ENCODE measurements around the gene RREB1. TPM values are rescaled to one million over a fixed set of nuclear protein-coding genes. Genes with fewer than 3 reads are reported as not detected.

RREB1 gene
- total RNA-seq, 1 experiment from 2014 or later = 38.4 TPM

GRCh38 chr6:7295916-7296315, 188.2 kb downstream of the RREB1 start:
- H3K4me3 Mint-ChIP-seq (ENCODE audit: low read depth, unreplicated experiment) = no peak overlapping the region
- peaks cover 29% of the 10 kb centered on the region for H3K36me3 Mint-ChIP-seq (ENCODE audit: insufficient read depth, unreplicated experiment)
- no peak overlapping the region for H3K27ac Mint-ChIP-seq (ENCODE audit: unreplicated experiment)
- no peak for DNase-seq
- BruUV-seq (replicated peaks) = no TSS peak
- no peaks in the 10 kb centered on the region for H3K27me3 Mint-ChIP-seq (ENCODE audit: unreplicated experiment)
- TF ChIP-seq, protein P1, sequence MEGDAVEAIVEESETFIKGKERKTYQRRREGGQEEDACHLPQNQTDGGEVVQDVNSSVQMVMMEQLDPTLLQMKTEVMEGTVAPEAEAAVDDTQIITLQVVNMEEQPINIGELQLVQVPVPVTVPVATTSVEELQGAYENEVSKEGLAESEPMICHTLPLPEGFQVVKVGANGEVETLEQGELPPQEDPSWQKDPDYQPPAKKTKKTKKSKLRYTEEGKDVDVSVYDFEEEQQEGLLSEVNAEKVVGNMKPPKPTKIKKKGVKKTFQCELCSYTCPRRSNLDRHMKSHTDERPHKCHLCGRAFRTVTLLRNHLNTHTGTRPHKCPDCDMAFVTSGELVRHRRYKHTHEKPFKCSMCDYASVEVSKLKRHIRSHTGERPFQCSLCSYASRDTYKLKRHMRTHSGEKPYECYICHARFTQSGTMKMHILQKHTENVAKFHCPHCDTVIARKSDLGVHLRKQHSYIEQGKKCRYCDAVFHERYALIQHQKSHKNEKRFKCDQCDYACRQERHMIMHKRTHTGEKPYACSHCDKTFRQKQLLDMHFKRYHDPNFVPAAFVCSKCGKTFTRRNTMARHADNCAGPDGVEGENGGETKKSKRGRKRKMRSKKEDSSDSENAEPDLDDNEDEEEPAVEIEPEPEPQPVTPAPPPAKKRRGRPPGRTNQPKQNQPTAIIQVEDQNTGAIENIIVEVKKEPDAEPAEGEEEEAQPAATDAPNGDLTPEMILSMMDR (IDR thresholded peaks at IDR 0.05; ENCODE audit: unreplicated experiment) = no peak
- H3K9me3 Mint-ChIP-seq (ENCODE audit: low read depth, unreplicated experiment) = no peaks in the 10 kb centered on the region
- CTCF ChIA-PET = no interaction called here
- intact Hi-C loops (cut with micrococcal nuclease; ENCODE audit: unreplicated experiment) = loop anchor here (10.0 kb wide), 1 partner anchor 99 kb away; no protein-coding TSS in a partner anchor
- no peaks in the 10 kb centered on the region for H3K4me1 Mint-ChIP-seq (ENCODE audit: low read depth, unreplicated experiment)

DNA sequence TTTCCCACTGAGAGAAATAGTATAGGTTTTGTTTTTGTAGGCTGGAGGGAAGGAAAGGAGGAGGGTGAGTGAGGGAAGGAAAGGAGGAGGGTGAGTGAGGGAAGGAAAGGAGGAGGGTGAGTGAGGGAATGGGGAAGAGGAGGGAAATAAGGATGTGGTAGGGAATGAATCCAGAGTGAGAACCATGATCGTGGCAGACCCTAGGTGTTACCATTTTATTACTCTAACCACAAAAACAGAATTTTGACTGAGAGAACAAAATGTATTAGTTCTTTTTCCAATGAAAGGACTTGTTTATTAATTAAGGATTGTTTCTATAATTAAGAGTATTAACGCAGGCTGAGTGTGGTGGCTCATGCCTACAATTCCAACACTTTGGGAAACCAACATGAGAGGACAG, 188.8 kb downstream of the RREB1 start:
- H3K4me3 Mint-ChIP-seq (ENCODE audit: low read depth, unreplicated experiment) = no peak overlapping the region

GRCh38 chr6:7298113-7298512, 190.4 kb downstream of the RREB1 start:
- no peaks in the 10 kb centered on the region for H3K27me3 Mint-ChIP-seq (ENCODE audit: unreplicated experiment)
- no peak for DNase-seq
- intact Hi-C loops (cut with micrococcal nuclease; ENCODE audit: unreplicated experiment) = loop anchor here (10.0 kb wide), 1 partner anchor 97 kb away; no protein-coding TSS in a partner anchor
- CTCF ChIA-PET = no interaction called here
- BruUV-seq (replicated peaks) = no TSS peak
- TF ChIP-seq, protein P1 (IDR thresholded peaks at IDR 0.05; ENCODE audit: unreplicated experiment) = no peak
- no peak overlapping the region for H3K27ac Mint-ChIP-seq (ENCODE audit: unreplicated experiment)
- no peaks in the 10 kb centered on the region for H3K9me3 Mint-ChIP-seq (ENCODE audit: low read depth, unreplicated experiment)
- H3K4me1 Mint-ChIP-seq (ENCODE audit: low read depth, unreplicated experiment) = no peaks in the 10 kb centered on the region
- H3K36me3 Mint-ChIP-seq (ENCODE audit: insufficient read depth, unreplicated experiment) = peaks cover 33% of the 10 kb centered on the region
- H3K4me3 Mint-ChIP-seq (ENCODE audit: low read depth, unreplicated experiment) = no peak overlapping the region

More for the DNA sequence above, 188.8 kb downstream of the RREB1 start:
- DNase-seq = no peak
- TF ChIP-seq, protein P1 (IDR thresholded peaks at IDR 0.05; ENCODE audit: unreplicated experiment) = no peak
- peaks cover 36% of the 10 kb centered on the region for H3K36me3 Mint-ChIP-seq (ENCODE audit: insufficient read depth, unreplicated experiment)
- H3K27ac Mint-ChIP-seq (ENCODE audit: unreplicated experiment) = no peak overlapping the region
- CTCF ChIA-PET = no interaction called here
- no peaks in the 10 kb centered on the region for H3K9me3 Mint-ChIP-seq (ENCODE audit: low read depth, unreplicated experiment)
- H3K4me1 Mint-ChIP-seq (ENCODE audit: low read depth, unreplicated experiment) = no peaks in the 10 kb centered on the region
- no peaks in the 10 kb centered on the region for H3K27me3 Mint-ChIP-seq (ENCODE audit: unreplicated experiment)
- intact Hi-C loops (cut with micrococcal nuclease; ENCODE audit: unreplicated experiment) = loop anchor here (10.0 kb wide), 1 partner anchor 98 kb away; no protein-coding TSS in a partner anchor
- no TSS peak for BruUV-seq (replicated peaks)

- H3K4me1 Mint-ChIP-seq (ENCODE audit: low read depth, unreplicated experiment) = peaks cover 10% of the 10 kb centered on the region
- intact Hi-C loops (cut with micrococcal nuclease; ENCODE audit: unreplicated experiment) = no loop called here
- DNase-seq = no peak
- TF ChIP-seq, protein P1 (IDR thresholded peaks at IDR 0.05; ENCODE audit: unreplicated experiment) = no peak
- no TSS peak for BruUV-seq (replicated peaks)
- H3K27ac Mint-ChIP-seq (ENCODE audit: unreplicated experiment) = no peak overlapping the region
- CTCF ChIA-PET = no interaction called here
- H3K27me3 Mint-ChIP-seq (ENCODE audit: unreplicated experiment) = no peaks in the 10 kb centered on the region
- no peak overlapping the region for H3K4me3 Mint-ChIP-seq (ENCODE audit: low read depth, unreplicated experiment)
- no peaks in the 10 kb centered on the region for H3K9me3 Mint-ChIP-seq (ENCODE audit: low read depth, unreplicated experiment)
- H3K36me3 Mint-ChIP-seq (ENCODE audit: insufficient read depth, unreplicated experiment) = peaks cover 49% of the 10 kb centered on the region
Measured at GRCh38 chr6:7300926-7301325, 193.2 kb downstream of the RREB1 start.

Other genes starting within 250 kb of the RREB1 start
- 96.2 and 115 TPM in 2 replicates for gene SSR1, start 205.2 kb downstream of the RREB1 start, total RNA-seq (2022)

Measured in Calu3 (cell line).